ENCODE results near the gene LUC7L2. TPM values are rescaled to one million over a fixed set of nuclear protein-coding genes. Genes with fewer than 3 reads are reported as not detected.

Gene LUC7L2
- total RNA-seq, 4 donors from 2014 or later, result 29.4 to 77.6 (median 50.0) TPM

DNA sequence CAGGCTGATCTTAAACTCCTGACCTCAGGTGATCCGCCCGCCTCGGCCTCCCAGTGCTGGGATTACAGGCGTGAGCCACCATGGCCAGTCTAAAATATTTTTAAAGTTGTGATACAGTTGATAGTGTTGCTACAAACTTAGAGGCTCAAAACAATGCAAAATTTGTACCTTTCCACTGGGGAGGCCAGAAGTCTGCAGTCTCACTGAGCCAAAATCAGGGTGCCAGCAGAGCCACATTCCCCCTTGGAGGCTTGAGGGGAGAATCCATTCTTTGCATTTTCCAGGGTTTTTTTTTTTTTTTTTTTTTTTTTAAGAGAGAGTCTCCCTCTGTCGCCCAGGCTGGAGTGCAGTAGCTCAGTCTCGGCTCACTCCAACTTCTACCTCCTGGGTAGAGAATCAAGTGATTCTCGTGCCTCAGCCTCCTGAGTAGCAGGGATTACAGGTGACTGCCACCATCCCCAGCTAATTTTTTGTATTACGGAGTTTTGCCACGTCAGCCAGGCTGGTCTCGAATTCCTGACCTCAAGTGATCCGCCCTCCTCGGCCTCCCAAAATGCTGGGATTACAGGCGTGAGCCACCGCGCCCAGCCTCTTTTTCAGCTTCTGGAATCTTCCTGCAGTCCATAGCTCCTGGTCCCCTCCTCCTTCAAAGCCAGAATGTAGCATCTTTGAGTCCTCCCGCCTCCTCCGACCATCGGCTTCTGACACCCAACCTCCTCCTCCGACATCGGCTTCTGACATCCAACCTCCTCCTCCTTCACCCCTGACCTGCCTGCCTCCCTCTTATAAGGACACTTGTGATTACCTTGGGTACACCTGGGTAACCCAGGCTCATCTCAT lies 86.6 kb downstream of the LUC7L2 start:
- no peaks in the 10 kb centered on the region for H3K9me3 ChIP-seq
- H3K27ac ChIP-seq, result no peak overlapping the region
- 92% methylated on average over 19 to 20 of the region's 20 CpGs for WGBS, 2 donors
- no peak for DNase-seq
- H3K36me3 ChIP-seq, result no peaks in the 10 kb centered on the region
- H3K27me3 ChIP-seq, result no peaks in the 10 kb centered on the region
- intact Hi-C loops (cut with DNase I), result no loop called here
- H3K4me3 ChIP-seq, result no peak overlapping the region
- no peak for TF ChIP-seq POLR2A (IDR thresholded peaks at IDR 0.05)
- peaks cover 9 to 16% (median 10%) of the 10 kb centered on the region in 3 donors for H3K4me1 ChIP-seq

GRCh38 chr7:139450851-139451250 lies 91.2 kb downstream of the LUC7L2 start:
- 83 to 88% methylated on average over 6 of the region's 6 CpGs for WGBS, 2 donors
- Histone ChIP-seq H3K4me1 (no peaks in the 10 kb centered on the region), H3K4me3 (no peak overlapping the region), H3K9me3 (no peaks in the 10 kb centered on the region), H3K27me3 (no peaks in the 10 kb centered on the region), H3K36me3 (no peaks in the 10 kb centered on the region), H3K27ac (no peak overlapping the region)
- TF ChIP-seq POLR2A (IDR thresholded peaks at IDR 0.05), result no peak
- TF ChIP-seq, protein P1, sequence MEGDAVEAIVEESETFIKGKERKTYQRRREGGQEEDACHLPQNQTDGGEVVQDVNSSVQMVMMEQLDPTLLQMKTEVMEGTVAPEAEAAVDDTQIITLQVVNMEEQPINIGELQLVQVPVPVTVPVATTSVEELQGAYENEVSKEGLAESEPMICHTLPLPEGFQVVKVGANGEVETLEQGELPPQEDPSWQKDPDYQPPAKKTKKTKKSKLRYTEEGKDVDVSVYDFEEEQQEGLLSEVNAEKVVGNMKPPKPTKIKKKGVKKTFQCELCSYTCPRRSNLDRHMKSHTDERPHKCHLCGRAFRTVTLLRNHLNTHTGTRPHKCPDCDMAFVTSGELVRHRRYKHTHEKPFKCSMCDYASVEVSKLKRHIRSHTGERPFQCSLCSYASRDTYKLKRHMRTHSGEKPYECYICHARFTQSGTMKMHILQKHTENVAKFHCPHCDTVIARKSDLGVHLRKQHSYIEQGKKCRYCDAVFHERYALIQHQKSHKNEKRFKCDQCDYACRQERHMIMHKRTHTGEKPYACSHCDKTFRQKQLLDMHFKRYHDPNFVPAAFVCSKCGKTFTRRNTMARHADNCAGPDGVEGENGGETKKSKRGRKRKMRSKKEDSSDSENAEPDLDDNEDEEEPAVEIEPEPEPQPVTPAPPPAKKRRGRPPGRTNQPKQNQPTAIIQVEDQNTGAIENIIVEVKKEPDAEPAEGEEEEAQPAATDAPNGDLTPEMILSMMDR (IDR thresholded peaks at IDR 0.05), result no peak
- no peak for DNase-seq
- intact Hi-C loops (cut with DNase I), result no loop called here

DNA sequence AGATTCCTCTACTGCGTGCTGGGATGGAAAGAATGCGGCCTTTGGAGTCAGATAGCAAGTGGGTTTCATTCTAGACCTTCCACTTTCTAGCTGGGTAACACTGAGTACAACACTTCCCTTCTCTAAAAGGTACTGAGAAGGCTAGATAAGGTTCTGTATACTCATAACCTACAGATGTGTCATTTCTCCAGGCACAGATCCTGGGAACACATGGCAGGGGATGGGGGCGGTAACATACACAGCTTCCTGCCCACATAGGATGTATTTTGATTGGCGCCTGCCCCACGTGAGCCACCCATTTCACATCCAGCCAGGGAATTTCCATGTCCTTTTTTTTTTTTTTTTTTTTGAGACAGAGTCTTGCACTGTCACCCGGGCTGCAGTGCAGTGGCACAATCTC lies 91.9 kb downstream of the LUC7L2 start:
- Histone ChIP-seq H3K4me3 (no peak overlapping the region), H3K36me3 (no peaks in the 10 kb centered on the region), H3K9me3 (no peaks in the 10 kb centered on the region), H3K4me1 (peaks cover 0 to 2% (median 0%) of the 10 kb centered on the region in 3 donors), H3K27me3 (no peaks in the 10 kb centered on the region), H3K27ac (no peak overlapping the region)
- WGBS, 2 donors, result 79 to 81% methylated on average over 6 of the region's 6 CpGs
- no peak for DNase-seq
- intact Hi-C loops (cut with DNase I), result no loop called here
- TF ChIP-seq, protein P1 (IDR thresholded peaks at IDR 0.05), result no peak
- TF ChIP-seq POLR2A (IDR thresholded peaks at IDR 0.05), result no peak

GRCh38 chr7:139452958-139453672 lies 93.4 kb downstream of the LUC7L2 start:
- no peaks in the 10 kb centered on the region for H3K9me3 ChIP-seq
- H3K4me1 ChIP-seq, result peaks cover 0 to 12% (median 0%) of the 10 kb centered on the region in 3 donors
- H3K27me3 ChIP-seq, result no peaks in the 10 kb centered on the region
- H3K4me3 ChIP-seq, result no peak overlapping the region
- intact Hi-C loops (cut with DNase I), result no loop called here
- WGBS, 2 donors, result 85 to 90% methylated on average over 4 to 9 of the region's 12 CpGs
- TF ChIP-seq, protein P1 (IDR thresholded peaks at IDR 0.05), result no peak
- no peak for TF ChIP-seq POLR2A (IDR thresholded peaks at IDR 0.05)
- no peak overlapping the region for H3K27ac ChIP-seq
- no peak for DNase-seq
- no peaks in the 10 kb centered on the region for H3K36me3 ChIP-seq

DNA sequence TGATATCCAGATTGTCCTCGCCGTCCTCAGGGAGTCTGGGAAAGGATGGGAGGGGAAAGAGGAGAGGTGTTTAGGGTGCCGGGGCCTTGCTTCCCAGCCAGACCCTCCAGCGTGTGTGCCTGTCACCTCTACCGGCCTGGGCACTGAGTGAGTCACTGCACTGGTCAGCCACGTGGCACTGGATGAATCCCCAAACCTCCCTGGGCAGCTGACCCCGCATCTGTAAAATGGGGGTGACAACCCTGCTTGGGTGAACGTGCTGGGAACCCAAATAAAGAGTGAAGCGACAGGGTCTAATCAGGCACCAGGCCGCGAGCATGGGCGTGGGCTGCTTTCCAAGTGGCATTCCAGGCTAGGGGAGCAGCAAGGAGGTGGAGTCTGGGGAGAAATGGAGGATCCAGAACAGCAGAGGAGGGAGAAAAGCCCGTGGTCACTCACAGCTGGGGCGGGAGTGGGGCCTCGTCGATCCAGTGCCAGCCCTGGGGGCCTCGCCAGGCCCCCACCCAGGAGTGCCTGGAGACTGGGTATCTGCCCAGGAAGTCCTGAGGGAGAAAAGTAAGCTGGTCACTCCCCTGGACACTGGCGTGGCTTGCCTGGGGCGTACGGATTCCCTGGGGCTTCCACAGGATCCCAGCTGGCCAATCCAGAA lies 94.1 kb downstream of the LUC7L2 start:
- WGBS, 2 donors, result 65 to 78% methylated on average over 7 to 9 of the region's 20 CpGs
- Histone ChIP-seq H3K9me3 (no peaks in the 10 kb centered on the region), H3K4me1 (peaks cover 0 to 12% (median 0%) of the 10 kb centered on the region in 3 donors), H3K36me3 (no peaks in the 10 kb centered on the region), H3K27ac (no peak overlapping the region), H3K27me3 (no peaks in the 10 kb centered on the region), H3K4me3 (no peak overlapping the region)
- intact Hi-C loops (cut with DNase I), result no loop called here
- no peak for TF ChIP-seq POLR2A (IDR thresholded peaks at IDR 0.05)
- TF ChIP-seq, protein P1 (IDR thresholded peaks at IDR 0.05), result no peak
- DNase-seq, result no peak

Data from esophagus squamous epithelium (tissue), 5 donors.